Measurements from ENCODE around the gene KDM1B.
A peak's percentile ranks its signal among the peaks of the same experiment; 100 is the strongest.
"Not testable (repeated sequence)": the region's sequence is repeated elsewhere in the genome, so short reads cannot be mapped to it uniquely, and the experiment has no call there.

KDM1B gene

DNA sequence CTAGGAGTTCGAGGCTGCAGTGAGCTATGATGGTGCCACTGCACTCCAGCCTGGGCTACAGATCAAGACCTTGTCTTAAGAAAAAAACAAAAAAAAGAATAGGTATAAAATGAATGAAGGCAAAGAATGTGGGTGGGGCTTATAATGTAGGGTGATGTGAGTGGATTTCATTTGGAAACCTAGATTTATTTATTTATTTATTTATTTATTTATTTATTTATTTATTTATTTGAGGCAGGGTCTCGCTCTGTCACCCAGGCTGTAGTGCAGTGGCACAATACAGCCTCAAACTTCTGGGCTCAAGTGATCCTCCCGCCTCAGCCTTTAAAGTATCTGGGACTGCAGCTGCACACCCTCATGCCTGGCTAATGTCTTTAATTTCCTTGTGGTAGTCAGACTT is 3.8 kb upstream of the KDM1B start:
- DNase-seq, result not testable (repeated sequence)

DNA sequence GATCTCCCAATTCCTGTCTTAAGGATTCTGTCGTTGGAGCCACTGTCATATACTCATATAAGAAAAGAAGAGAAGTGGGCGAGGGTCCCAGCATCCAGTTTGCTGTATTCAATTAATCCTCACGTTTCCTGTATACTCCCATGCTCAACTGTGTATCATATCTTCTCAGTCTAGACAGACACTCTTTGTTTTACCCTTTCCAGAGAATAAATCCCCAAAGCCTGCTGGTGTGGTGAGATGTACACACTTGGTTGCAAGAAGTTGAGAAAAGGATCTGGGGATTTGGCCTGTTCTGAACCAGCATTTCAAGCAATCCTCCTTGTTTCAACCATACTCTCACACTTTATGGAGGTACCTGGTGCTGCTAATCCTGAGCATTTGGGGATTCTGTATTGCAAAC is 3.4 kb upstream of the KDM1B start:
- no peak for DNase-seq

DNA sequence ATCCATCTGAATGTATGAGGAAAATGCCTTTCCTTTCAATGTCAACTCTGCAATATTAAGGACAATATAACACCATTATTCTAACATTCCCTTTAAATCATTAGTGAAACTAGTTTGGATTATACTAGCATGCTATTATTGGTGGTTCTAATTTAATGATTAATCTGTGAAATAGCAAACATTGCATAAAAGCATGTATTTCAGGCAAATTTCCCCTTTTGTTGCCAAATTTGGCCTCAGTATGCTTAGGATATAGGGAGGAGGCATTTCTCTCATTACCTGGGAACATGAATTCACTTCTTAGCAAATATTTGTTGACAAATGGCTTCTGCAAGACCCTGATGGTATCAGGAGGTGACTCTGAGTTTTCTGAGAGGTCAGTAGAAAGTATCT is 1.9 kb upstream of the KDM1B start:
- DNase-seq, result no peak

DNA sequence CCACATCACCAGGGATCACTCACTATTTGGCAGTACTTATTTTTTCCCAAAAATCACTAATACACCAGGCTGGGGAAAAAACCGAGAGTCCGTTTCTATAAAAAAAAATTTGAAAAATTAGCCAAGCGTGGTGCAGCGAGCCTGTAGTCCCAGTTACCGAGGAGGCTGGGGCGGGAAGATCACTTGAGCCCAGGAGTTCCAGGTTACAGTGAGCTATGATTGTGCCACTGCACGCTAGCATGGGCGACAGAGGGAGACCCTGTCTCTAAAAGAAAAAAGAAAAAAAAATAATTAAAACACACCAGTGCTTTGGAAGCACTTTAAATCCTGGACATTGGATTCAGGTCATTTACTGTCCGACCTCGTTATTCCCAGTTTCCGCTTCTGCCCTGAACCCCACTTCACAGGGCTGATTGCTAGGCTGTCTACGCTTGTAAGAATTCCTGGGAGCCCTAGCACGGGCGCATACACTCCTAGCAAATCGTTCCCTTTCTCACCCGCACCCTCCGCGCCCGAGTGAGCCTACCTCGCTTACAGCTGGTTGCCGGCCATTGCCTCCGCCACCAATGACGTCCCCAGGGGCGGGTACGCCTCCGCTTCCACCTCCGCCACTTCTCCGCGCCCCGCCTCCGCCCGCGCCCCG is 594 bp upstream of the KDM1B start, which contains the start of gene TPMT:
Gene TPMT (minus strand): TSS at position 571 of the 643 bp plus-strand sequence. CDS start 5,950 bp downstream, outside the sequence.
- no peak for DNase-seq

DNA sequence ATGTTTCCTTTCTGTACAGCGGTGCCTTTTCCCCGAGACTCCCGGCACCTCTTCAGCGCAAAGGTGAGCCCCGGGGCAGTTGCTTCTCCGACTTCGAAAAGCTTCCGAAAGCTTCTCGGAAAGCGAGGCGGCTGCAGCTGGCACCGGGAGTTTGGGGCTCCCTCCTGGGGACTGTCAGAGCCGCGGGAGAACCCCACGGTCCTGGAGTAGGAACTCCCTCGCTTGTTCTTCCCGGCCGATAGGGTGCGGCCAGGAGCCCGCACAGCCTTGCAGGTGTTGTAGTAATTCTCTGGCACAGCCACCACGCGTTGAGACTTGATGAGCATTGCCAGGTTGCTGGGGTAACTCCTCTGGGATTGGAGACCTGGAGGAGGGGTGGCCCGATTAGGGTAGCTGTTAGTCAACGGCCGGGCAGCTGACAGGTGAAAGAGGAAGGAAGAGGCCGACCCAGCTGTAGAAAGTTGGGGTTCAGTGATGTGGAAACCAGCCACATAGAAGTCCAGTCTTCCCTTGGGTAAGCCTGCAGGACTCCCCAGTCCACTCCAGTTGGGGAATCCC is 721 bp downstream of the KDM1B start:
- peak; percentile 64 for DNase-seq

DNA sequence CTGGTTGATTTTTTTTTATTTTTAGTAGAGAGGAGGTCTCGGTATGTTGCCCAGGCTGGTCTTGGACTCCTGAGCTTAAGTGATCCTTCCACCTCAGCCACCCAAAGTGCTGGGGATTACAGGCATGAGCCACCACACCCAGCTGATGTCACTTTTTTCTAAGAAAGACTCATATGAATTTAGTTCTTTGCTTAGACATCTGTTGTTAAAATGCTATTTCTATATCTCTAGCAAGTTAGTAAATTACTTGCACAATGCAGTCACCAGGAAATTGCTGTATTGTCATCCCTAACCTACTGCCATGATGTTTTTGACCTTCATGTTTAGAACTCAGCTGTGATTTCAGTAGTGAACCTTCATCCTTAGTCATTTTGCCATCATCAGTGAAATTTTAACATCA is 5.7 kb downstream of the KDM1B start:
- no peak for DNase-seq

DNA sequence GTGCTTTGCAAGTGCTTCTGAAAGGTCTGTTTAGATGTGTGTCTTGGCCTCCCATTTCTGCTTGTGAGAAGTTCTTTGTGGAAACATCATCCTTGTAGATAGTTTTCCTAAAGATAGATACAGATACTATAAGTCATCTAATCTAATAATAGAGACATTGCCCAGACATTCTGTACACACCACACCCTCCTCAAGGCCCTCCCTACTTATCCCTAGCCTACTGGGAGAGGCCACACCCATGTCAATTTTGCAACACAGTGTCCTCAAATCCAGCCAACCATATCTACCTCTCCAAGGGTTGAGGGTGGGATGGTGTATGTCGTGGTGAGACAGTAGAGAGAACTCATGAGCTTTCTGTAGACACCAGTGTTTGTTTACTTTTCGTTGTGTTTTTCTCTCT is 6.2 kb downstream of the KDM1B start:
- no peak for DNase-seq

DNA sequence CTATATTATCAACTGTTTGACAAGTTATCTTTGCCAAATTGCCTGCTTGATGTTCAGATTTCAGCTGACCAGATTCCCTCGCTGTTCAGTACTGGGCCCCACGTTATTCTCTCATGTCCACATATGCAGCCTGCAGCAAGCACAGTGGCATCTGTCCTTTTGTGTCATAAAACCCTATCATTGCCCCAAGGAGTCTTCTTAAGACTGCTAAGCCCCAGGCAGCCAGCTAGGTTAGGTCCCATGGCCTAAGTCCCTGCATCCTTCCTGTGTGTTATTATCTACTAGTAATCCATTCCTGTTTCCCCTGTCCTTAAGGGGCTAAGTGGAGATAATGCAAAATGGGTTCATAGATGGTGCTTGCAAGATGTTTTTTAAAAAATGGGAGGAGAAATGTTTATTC is 7.2 kb downstream of the KDM1B start:
- DNase-seq, result no peak

DNA sequence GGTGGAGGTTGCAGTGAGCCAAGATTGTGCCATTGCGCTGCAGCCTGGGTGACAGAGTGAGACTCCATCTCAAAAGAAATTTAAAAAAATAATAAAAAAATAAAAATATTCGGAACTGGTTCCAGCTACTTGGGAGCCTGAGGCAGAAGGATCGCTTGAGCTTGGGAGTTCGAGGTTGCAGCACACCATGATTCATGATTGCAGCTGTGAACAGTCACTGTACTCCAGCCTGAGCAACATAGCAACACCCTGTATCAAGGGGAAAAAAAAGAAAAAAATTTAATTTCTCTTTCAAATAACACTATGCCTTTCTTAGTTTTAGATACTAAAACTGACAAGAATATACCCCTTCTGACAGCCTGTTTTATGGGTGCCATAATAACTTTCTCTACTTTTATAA is 10.5 kb downstream of the KDM1B start:
- DNase-seq, result no peak

DNA sequence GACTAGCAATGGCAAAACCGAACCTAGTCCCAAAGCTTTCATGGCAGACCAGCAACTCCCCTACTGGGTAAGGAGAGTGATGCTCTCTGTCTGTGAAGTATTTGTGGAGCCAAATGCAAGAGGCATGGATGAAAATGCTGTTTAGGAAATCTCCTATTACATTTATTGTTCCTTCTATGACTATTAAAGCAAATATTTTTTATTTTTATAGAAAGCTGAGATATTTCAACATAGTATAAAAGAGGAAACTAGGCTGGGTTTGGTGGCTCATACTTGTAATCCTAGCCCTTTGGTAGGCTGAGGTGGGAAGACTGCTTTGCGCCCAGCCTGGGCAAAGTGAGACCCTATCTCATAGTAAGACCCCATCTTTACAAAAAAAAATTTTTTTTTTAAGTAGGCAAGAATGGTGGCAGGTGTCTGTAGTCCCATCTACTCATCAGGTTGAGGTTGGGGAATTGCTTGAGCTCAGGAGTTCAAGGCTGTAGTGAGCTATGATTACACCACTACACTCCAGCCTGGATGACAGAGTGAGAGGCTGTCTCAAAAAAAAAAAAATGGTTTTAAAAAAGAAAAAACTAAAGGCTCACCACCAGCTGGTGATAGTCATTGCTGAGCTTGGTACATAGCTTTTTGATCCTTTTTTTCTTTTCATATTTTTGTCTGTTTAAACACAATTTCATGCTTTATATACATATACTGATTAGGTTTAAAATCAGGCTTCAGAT is 11.3 kb downstream of the KDM1B start:
- no peak for DNase-seq

DNA sequence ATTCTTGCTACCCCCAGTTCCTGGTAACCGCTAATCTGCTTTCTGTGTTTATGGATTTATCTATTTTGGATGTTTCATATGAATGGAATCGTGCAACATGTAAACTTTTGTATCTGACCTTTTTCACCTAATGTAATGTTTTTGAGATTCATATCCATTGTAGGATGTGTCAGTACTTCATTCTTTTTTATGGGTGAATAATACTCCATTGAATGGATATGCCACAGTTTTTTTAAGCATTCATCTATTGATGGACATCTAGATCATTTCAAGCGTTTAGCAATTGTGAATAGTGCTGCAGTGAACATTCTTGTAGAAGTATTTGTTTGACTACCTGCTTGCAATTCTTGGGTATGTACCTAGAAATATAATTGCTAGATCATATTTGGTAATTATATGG is 13.0 kb downstream of the KDM1B start:
- DNase-seq, result no peak

DNA sequence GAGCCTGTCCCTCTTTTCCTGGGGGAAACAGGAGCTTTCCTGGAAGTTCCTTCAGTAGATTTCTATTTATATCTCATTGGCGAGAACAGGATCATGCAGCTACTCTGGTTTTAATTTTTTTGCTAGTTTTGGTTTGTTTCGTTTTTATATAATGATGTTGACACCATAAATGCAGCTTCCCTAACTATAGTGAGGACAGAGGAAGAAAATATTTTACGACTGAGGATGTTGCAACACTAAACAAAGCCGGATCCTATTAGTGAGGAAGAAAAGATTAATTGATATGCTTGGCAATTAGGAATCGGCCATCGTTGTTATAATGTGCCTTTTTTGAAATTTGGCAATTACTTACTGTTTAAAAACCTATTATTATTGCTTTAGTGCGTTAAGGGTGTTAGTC is 16.6 kb downstream of the KDM1B start:
- no peak for DNase-seq

DNA sequence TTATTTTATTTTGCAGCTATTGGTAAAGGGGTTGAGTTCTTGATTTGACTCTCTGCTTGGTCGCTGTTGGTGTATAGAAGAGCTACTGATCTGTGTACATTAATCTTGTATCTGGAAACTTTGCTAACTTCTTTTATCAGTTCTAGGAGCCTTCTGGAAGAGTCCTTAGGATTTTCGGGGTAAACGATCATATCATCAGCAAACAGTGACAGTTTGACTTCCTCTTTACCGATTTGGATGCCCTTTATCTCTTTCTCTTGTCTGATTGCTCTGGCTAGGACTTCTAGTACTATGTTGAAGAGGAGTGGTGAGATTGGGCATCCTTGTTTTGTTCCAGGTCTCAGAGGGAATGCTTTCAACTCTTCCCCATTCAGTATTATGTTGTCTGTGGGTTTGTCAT is 21.0 kb downstream of the KDM1B start:
- DNase-seq, result not testable (repeated sequence)

DNA sequence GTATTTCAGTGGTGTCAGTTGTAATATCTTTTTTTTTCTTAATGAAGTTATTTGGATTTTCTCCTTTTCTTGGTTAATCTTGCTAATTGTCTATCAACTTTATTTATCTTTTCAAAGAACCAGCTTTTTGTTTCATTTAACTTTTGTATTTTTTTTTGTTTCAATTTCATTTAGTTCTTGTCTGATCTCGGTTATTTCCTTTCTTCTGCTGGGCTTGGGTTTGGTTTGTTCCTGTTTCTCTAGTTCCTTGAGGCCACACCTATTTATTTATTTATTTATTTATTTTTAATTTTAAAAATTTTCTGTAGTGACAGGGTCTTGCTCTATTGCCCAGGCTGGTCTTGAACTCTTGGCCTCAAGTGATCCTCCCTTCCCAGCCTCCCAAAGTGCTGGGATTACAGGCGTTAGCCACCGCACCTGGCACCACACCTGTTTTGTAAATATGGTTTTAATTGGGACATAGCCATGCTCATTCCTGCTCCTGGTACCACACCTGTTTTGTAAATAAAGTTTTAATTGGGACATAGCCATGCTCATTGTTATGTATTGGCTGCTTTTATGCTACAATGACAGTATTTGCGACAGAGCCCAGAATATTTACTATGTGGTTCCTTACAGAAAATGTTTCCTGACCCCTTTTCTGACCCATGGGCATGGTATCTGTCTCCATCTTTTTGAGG is 22.2 kb downstream of the KDM1B start:
- no peak for DNase-seq

DNA sequence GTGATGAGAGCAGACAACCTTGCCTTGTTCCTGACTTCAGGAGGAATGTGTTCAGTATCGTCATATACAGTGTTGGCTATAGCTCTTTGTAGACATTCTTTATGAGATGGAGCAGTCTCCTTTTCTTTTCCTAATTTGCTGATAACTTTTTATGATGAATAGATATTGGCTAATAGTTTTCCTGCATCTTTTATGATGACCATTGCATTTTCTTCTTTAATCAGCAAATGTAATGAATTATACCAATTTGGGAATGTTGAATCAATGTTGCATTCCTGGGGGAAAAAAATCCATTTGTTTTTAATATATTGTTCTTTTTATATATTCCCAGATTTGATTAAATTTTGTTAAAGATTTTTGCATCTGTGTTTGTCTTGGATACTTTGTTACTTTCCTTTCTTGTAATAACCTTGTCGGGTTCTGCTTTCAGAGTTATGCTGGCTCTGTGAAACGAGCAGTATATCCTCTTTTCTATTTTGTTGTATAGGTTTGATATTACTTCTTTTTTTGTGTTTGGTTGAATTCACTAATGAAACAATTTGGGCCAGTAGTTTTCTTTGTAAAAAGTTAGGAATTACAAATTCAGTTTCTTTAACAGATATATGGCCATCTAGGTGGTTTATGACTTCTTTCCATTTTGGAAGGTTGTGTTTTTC is 23.9 kb downstream of the KDM1B start:
- no peak for DNase-seq

DNA sequence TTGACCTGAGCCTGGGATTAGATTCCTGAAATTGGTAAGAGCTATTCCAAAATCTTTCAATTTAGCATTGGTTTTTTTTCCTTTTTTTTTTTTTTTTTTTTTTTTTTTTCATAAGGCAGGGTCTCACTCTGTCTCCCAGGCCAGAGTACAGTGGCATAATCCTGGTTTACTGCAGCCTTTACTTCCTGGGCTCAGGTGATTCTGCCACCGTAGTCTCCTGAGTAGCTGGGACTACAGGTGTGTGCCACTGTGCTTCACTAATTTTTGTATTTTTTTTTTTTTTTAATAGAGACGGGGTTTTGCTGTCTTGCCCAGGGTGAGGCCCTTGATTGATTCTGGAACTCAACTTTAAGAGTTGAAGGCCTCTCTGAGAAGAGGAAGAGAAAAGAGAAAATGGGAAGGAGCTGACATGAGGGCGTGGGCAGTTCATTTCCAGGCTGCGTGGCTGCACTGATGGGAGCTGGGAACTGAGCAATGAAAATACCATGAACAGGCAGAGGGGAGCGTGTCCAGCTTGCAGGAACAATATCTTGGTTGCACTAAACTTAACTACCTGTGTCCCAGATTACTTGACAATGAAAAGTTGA is 24.6 kb downstream of the KDM1B start:
- no peak for DNase-seq

DNA sequence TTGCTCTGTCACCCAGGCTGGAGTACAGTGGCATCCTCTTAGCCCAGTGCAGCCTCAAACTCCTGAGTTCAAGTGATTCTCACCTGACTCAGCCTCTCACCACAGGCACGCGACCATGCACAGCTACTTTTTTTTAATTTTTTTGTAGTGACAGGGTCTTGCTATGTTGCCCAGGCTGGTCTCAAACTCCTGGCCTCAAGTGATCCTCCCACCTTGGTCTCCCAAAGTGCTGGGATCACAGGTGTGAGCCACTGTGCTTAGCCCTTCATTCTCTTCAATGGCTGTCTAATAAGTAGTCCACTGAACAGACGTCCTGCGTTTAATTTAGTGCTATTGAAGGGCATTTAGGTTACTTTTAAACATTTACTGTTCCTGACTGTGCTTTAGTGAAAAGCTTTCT is 27.3 kb downstream of the KDM1B start:
- no peak for DNase-seq

DNA sequence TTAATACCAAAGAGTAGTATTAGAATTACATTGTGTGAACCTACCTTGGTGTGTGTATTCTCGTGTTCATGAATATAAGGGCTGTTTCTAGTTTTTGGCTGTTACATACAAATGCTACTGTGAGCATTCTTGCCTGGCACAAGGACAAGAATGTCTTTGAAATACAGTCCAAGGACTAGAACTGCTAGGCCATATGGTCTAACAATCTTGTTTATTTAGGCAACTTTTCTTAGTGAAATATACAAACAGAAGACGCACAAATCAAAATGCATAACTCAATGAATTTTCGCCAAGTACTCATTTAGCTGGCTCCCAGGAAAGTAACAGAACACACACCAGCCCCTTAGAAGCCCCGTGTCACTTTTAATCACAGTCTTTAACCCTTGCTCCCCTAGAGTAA is 28.5 kb downstream of the KDM1B start:
- DNase-seq, result no peak

DNA sequence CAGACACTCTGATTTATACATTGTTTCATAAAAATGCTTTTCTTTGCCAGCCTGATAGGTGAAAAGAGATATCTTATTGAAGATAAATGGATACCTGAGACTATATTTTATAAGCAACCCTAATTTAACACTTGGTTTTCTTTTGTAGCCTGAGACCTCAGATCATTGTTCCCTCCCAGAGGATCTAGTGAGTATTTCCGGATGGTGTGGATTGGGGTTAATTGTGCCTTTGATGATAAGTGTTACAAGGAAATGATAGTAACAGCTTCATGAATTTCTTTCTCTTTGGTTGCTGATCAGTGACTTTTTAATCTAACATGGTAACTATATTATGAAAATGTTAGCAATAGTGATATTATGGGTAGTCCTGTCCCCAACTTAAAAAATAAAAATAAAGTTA is 30.4 kb downstream of the KDM1B start:
- no peak for DNase-seq

DNA sequence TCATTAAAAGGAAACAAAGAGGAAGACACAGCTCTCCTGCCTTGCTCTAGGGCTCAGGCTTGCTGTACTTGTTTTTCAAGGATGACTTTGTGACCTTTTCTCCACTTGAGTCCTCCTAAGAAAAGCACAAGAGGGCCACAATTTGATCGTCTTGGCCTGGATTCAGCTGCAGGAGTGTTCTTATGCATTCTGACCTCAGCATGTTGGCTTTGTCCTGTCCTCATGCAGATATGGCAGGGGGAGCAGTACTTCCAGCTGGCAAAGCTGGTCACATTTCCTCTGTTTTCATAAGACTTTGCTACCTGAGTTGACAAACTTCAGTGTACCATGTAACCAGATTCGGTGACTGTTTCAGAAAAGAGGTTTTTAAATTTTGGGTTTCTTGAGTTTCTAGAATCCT is 30.8 kb downstream of the KDM1B start:
- DNase-seq, result no peak

DNA sequence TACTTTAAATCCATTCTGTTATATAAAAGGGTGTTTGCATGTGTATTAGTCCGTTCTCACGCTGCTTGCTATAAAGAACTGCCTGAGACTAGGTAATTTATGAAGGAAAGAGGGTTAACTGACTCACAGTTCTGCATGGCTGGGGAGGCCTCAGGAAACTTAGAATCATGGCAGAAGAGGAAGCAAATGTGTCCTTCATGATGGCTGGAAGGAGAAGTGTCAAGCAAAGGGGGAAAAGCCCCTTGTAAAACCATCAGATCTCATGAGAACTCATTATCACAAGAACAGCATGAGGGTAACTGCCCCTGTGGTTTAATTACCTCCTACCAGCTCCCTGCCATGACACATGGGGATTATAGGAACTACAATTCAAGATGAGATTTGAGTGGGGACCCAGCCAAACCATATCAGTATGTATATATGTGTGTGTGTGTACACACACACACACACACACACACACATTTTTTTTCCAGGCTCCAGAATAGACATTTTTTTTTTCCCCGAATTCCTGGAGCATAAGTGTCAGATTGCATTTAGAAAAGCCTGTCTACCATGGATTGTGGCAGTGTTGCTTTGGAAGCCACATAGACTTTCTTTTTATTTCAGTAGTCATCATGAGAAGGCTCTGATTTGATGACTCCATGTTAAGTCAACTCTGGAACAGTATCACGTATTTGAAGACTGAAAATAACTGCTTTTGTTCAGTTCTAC is 31.5 kb downstream of the KDM1B start:
- no peak for DNase-seq

DNA sequence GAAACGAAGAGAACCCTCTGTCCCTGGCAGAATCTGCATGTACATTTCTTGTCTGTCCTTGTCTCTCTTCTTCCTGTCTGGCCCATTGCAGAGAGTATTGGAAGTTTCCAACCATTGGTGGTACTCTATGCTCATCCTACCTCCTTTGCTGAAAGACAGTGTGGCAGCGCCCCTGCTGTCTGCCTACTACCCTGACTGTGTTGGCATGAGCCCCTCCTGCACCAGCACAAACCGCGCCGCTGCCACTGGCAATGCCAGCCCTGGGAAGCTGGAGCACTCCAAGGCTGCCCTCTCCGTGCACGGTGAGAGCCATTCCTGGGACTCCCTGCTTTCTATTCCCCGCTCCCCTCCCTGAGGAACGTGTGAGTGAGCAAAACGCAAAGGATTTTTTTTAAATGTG is 32.5 kb downstream of the KDM1B start:
- no peak for DNase-seq
